ENCODE results near the gene ATP8B3. TPM values are rescaled to one million over a fixed set of nuclear protein-coding genes. Genes with fewer than 3 reads are reported as not detected.

ATP8B3 gene
- total RNA-seq, 2 donors from 2014 or later = 0.51 to 0.74 TPM

DNA sequence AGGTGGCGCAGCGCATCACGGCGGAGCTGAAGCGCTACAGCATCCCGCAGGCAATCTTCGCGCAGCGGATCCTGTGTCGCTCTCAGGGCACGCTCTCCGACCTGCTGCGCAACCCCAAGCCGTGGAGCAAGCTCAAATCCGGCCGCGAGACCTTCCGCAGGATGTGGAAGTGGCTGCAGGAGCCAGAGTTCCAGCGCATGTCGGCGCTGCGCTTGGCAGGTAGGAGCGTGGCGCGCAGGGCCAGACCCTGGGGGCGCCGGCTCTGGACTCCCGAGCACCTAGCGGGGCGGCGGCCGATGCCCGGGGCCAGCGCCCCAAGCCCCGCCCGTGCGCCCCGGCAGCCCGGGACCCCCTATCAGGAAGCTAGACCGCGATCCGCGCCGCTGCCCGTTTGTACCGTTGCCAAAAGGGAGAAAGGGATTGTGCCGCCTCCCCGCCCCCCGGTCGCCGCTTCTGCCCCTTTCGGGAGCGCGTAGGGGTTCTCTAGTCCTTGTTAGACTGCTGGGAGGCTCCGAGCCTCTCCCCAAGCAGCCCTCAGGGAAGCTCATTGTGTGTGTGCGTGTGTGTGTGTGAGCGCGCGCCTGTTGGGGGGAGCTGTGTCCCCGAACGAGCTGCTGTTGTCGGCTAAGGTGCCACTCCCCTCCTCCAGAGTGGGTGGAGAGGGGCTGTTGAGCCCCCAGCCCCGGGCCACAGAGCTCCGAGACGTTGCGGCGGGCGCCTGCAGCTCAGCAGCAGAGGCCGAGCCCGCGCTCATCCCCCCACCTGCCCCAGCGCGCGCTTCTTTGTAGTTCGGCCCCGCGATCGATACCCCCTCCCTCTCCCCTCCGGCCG lies 57.2 kb downstream of the ATP8B3 start:
- H3K4me3 ChIP-seq = no peak overlapping the region
- no peak overlapping the region for H3K27ac ChIP-seq
- peaks cover 0 to 26% of the 10 kb centered on the region in 2 donors for H3K4me1 ChIP-seq
- TF ChIP-seq, protein P1, sequence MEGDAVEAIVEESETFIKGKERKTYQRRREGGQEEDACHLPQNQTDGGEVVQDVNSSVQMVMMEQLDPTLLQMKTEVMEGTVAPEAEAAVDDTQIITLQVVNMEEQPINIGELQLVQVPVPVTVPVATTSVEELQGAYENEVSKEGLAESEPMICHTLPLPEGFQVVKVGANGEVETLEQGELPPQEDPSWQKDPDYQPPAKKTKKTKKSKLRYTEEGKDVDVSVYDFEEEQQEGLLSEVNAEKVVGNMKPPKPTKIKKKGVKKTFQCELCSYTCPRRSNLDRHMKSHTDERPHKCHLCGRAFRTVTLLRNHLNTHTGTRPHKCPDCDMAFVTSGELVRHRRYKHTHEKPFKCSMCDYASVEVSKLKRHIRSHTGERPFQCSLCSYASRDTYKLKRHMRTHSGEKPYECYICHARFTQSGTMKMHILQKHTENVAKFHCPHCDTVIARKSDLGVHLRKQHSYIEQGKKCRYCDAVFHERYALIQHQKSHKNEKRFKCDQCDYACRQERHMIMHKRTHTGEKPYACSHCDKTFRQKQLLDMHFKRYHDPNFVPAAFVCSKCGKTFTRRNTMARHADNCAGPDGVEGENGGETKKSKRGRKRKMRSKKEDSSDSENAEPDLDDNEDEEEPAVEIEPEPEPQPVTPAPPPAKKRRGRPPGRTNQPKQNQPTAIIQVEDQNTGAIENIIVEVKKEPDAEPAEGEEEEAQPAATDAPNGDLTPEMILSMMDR (IDR thresholded peaks at IDR 0.05) = no peak
- H3K27me3 ChIP-seq = peaks cover 53 to 68% of the 10 kb centered on the region in 2 donors
- no peaks in the 10 kb centered on the region for H3K36me3 ChIP-seq
- no peak for DNase-seq (ENCODE audit: low spot score)
- H3K9me3 ChIP-seq = no peaks in the 10 kb centered on the region

DNA sequence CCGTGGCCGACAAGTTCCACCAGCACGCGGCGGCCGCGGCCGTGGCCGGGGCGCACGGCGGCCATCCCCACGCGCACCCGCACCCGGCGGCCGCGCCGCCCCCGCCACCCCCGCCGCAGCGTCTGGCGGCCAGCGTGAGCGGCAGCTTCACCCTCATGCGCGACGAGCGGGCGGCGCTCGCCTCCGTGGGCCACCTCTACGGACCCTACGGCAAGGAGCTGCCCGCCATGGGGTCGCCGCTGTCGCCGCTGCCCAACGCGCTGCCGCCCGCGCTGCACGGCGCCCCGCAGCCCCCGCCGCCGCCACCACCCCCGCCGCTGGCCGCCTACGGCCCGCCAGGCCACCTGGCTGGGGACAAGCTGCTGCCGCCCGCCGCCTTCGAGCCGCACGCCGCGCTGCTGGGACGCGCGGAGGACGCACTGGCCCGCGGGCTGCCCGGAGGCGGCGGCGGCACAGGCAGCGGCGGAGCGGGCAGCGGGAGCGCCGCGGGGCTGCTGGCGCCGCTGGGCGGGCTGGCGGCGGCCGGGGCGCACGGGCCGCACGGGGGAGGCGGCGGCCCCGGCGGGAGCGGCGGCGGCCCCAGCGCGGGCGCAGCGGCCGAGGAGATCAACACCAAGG lies 57.9 kb downstream of the ATP8B3 start:
- Histone ChIP-seq H3K9me3 (no peaks in the 10 kb centered on the region), H3K27me3 (peaks cover 52 to 71% of the 10 kb centered on the region in 2 donors), H3K27ac (no peak overlapping the region), H3K4me3 (no peak overlapping the region), H3K36me3 (no peaks in the 10 kb centered on the region), H3K4me1 (peaks cover 0 to 33% of the 10 kb centered on the region in 2 donors)
- TF ChIP-seq, protein P1 (IDR thresholded peaks at IDR 0.05) = no peak
- no peak for DNase-seq (ENCODE audit: low spot score)

DNA sequence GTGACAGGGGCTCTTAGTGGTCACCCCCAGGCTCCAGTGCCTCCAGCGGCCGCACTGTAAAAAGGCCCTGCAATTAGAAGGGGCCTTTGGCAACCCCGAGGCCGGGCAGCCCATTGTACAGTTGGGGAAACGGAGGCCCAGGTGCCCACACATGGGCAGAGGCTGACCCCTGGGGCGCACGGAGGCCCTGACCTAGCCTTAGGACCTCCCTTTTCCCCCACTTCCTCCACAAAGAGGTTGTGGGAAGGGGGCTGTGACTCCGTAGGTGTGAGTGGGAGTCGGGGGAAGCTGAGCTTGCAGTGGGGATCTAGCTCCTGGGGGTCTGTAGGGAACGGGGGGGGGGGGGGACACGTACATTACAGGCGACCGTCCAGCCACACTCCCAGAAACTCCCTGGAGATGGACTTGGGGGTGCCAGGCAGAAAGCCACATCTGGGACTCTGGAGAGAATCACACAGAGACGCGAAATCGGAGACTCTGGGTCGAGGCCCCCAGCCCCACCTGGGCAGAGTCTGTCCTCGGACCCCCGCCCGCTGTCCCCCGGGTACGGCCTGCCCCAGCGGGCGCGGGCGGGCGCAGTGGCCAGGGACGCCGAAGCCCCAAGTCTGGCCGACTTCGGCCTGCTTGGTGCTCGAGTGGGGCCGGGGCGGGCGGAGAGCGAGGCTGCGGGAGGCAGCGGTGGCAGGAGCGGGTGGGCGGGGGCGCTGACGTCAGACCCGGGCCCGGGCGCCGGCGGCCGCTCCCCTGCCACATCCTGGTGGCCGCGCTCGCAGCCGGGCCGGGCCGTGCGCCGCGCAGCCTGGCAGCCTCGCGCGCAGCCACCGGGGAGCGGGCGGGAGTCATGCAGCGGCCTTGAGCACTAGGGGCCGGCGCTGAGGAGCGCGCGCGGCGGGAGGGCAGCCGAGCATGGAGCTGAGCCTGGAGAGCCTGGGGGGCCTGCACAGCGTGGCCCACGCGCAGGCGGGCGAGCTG lies 59.0 kb downstream of the ATP8B3 start, which contains the start of gene ONECUT3:
Gene ONECUT3 (plus strand): TSS at position 750 of the 972 bp plus-strand sequence. CDS start 157 bp downstream, at position 907.
- H3K27me3 ChIP-seq = peaks cover 53 to 71% of the 10 kb centered on the region in 2 donors
- no peak for DNase-seq (ENCODE audit: low spot score)
- H3K27ac ChIP-seq = no peak within 1 kb of the TSS
- TF ChIP-seq, protein P1 (IDR thresholded peaks at IDR 0.05) = no peak
- no peaks in the 10 kb centered on the region for H3K36me3 ChIP-seq
- peaks cover 0 to 44% of the 10 kb centered on the region in 2 donors for H3K4me1 ChIP-seq
- no peaks in the 10 kb centered on the region for H3K9me3 ChIP-seq
- no peak within 1 kb of the TSS for H3K4me3 ChIP-seq

DNA sequence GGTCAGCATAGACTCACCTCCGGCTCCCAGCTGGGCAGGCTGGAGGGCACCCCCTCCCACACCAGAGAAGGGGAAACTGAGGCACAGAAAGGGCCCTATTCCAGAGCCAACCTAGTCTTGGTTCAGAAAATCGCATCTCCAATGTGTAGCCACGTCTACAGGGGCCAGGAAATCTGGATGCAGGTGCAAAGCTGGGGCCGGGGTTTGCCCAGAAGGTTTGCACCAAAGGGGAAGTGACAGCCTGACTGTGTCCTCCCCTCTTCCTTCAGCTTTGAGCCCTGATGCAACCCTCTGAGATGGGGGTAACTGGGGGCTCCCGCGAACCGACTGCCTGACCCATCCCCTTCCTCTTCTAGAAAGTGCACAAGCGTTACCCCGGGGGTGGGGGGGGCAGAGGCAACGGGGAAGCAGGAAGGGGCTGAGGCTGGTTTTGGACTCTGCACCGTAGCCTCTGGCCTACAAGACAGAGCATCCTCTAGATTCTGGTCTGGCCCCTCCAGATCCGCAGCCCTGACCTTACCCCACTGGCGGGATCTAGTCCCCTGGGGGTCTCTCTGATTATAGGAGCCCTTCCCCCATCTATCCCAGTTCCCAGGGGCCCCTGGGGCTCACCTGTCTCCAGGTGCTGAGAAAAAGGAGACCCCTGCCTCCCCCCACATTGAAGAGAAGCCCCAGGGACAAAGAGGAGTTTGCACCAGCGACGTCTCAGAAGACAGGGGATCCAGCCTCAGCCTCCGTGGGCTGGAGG lies 59.9 kb downstream of the ATP8B3 start:
- peaks cover 59 to 72% of the 10 kb centered on the region in 2 donors for H3K27me3 ChIP-seq
- peaks cover 0 to 41% of the 10 kb centered on the region in 2 donors for H3K4me1 ChIP-seq
- H3K4me3 ChIP-seq = no peak overlapping the region
- no peaks in the 10 kb centered on the region for H3K36me3 ChIP-seq
- DNase-seq (ENCODE audit: low spot score) = no peak
- no peak overlapping the region for H3K27ac ChIP-seq
- H3K9me3 ChIP-seq = no peaks in the 10 kb centered on the region
- TF ChIP-seq, protein P1 (IDR thresholded peaks at IDR 0.05) = no peak
